GM21825 (cell line): ENCODE measurements around the gene KCNQ4.

Experiments
- ATAC-seq: cut with Tn5 transposase; IDR thresholded peaks from one replicate; pipeline ENCODE4 v1.9.1; 2021; ENCODE audit warnings: mild to moderate bottlenecking, moderate library complexity; ENCODE audit not compliant: unreplicated experiment

The KCNQ4 gene

DNA sequence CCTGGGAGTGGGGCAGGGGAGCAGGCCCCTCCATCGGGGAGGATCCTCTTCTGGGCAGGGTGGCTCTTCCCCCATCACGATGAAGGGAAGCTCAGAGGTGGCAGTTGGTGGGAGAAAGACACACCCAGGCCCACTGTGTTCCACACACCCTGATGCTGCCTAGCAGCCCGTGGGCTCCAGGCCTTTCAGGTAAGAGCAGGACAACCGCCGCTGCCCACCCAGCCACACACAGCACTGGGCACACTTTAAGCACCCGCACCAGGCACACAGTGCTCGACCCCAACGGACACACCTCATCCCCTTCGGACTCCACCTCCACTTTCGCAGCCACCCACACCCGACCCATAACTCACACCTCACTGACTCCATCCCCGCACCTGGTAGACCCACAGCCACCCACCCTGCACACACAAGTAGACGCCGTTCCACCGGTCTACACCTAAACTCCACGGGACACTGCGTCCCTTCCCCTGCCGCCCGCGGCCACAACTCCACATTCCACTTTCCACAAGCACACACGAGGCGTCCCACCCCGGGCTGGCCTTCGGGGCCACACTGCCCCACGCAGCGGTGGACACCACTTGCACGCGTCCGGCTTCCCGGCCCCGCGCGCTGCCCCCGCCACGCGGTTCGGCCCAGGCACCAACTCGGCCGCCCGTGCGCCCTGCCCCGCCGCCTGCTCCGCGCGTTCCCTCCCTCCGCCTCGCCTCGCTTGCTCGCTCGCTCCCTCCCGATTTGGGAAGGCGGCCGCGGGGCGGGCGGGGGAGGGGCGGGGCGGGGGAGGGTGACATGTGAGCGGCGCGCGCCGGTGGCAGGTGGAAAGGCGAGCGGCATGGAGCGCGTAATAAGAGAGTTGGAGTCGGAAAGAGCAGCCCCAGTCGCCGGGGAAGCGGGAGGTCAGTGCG lies at the start of gene KCNQ4:
Gene KCNQ4, plus strand, starts transcription at position 787 of the 905 bp plus-strand sequence. CDS start 307 bp downstream, outside the sequence.
- no peak for ATAC-seq

DNA sequence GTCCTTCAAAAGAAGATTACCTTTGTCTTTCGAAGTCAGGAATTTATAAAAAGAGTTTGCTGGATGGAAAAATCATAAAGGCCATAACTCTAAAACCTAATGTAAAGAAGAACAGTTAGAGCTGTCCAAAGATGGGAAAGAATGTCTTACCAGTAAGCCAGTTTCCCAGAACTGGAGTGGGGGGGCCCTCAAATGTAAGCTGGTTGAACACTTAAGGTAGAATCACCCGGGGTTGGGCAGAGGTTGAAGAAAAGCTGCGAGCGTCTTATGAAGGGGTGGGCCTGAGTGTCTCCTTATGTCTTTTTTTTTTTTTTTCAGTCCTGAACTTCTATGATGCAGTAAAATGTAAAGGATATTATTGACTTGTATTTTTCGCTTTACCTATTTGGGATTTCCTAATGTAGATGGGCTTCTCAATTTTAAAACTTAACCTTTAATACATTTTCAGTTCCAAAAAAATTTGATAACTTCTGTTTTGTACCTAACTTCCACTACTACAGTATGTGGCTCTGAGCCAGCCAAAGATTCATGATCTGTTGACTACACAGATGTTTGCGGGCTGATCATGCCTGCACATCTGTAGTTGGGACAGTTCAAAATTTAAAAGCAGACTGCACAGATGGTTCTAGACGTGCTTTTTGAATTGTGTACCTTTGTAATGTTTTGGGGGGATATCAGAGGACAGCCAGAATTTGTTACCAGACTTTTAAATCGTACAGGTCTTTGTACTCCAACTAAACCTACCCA lies 48.5 kb upstream of the KCNQ4 start:
- no peak for ATAC-seq

DNA sequence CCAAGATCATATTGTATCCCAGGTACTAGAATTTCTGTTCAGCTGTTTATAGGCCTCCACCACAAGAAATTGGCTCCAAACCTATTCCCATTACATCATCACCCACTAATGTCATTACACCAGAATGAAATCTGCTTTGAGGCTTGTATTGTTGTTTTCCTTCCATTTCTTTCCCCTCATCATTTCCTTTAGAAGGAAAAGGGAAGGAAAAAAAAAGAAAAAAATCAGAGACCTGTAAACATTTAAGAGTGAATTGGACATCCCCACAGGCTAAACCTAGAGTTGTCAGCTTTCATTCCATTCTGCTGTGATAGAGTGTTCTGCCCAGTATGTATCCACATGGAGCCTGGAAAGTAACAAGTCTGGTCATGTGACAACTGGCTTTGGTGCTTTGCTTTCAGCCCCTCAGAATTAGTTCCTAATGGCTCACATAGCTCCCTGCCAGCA lies 47.5 kb upstream of the KCNQ4 start:
- no peak for ATAC-seq

DNA sequence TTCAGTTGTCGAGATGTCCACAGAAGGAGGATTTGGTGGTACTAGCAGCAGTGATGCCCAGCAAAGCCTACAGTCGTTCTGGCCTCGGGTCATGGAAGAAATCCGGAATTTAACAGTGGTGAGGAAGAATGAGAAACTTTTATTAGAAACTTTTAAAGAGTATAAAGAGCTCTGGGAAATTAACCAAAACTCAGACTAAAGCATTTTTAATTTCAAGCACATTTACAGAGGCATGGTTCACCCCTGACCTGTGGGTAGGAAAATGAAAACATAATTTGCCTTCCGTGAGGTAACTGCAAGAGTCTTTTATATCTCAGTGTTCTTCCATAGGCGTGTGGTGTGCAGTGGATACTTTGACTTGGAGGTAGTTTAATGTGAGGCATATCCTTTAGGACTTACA lies 44.8 kb upstream of the KCNQ4 start:
- no peak for ATAC-seq

DNA sequence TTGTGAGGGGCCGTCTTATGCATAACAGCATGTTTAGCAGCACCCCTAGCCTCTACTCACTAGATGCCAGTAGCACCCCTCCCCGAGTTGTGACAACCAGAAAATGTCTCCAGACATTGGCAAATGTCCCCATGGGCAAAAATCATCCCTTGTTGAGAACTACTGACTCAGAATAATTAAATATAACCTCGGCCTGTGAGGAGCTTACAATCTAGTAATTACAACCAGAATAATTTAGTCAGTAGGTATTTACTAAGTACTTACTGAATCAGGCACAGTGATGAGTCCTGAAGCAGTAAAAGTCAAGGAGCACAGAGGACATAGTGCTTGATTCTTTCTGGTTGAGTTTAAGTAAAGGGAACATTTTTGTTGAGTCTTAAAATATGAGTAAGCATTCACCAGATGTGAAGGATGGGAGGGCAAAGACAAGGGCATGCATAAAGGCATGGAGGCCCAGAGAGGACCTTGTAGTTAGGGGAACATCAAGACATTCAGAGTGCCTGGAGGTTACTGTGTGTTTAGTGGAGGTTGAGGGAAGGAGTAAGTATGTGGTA lies 44.1 kb upstream of the KCNQ4 start:
- no peak for ATAC-seq

DNA sequence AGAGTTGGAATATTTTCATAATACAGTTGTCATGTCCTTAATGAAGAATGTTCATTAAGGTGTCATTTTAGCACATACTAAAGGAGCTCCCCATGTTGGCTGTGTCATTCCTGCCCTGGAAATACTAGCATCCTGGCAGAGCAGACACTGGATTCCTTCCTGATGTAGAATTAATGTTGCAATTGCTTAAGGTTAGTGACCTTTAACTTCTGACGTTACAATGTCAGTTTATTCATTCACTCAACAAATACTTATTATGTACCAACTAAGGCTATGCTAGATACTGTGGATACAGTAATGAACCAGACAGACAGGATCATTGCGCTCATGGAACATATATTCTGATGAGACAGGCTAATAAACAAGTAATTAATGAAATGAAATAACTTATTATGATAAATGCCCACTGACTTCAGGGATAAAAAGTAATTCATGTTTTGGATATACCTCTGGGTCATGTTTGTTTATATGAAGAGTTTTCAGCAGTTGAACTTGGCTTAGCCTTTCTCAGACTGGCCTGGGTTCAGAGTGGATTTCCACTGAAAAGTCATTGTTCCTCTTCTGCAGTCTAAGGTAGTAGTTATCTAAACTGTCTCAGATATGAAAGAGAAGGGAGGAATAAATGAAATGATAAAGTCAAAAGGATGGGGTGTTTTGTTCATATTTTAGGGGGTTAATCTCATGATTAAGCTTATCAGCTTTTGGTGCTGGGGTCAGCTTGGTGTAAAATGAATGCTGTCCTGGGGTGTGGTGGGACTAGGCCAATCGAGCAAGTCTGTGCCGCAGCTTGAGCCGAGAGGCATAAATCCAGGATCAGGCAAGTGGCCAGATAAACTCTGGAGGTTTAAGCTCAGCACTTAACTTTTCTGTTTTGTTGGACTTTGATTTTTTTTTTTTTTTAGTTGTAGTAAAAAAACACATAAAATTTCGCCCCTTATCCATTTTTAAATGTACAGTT lies 43.3 kb upstream of the KCNQ4 start:
- ATAC-seq: no peak

DNA sequence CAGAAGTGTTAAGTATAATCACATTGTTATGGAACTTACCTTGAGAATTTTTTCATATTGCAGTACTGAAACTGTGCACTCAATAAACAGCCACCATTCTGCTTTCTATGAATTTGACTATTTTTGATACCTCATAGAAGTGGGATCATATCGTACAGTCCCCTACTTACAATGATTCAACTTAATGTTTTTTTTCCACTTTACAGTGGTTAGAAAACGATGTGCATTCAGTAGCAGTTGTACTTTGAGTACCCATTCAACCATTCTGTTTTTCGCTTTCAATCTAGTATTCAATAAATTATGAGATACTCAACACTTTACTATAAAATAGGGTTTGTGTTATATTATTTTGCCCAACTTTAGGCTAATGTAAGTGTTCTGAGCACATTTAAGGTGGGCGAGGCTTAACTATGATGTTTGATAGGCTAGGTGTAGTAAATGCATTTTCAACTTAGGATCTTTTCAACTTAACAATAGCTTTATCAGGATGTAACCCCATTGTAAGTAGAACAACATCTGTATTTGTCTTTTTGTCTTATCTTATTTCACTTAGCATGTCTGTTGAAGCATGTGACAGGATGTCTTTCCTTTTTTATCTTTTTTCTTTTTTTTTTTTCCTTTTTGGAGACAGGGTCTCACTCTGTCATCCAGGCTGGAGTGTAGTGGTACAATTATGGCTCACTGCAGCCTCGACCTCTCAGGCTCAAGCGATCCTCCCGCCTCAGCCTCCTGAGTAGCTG lies 42.4 kb upstream of the KCNQ4 start:
- no peak for ATAC-seq

DNA sequence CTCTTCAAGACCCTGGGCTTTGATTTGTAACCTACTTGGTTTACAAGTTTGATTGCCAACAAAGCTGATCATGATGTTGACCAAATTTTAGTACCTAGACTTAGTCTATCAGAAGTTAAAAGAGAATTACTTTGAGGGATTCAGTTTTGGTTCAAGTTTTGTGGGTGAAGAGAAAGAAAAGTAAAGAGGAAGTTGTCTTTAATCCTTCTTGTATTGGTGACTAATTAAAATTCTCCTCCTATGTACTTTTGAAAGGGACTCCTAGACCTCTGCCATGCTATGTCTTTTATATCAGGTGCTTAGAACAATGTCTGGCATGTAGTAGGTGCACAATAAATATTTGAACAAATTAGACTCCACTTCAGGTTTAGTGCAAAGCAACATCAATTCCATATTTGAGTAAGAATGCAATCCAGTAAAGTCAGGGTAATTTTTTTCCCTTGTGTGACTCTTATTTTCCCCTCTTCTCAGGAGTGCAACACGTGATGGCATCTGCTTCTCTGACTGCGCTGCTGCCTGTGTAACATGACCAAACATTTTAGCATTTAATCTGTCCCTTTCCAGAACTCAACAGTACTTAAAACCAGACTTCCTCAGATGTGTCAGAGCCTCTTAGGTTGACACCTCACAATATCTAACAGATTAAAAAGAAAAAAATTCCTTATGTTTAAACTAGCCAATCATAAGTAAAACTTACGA lies 41.1 kb upstream of the KCNQ4 start:
- ATAC-seq: no peak

DNA sequence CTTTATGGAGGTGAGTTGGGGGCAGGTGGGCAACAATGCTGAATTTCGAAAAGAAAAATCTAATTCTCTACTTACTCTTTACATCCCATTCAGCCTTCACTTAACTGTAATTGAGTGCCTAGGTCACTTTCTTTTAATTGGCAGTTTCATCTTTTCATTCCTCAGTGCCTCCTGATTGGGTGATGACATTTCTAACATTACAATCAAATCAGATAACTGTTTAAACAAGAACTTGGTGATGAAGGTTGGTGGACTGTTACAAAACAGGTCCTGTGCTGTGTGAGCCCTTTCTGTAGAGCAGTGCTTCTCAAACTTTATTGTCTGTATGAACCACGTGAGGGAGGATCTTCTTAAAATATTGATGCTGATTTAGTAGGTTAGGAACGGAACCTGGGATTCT lies 40.1 kb upstream of the KCNQ4 start:
- no peak for ATAC-seq

DNA sequence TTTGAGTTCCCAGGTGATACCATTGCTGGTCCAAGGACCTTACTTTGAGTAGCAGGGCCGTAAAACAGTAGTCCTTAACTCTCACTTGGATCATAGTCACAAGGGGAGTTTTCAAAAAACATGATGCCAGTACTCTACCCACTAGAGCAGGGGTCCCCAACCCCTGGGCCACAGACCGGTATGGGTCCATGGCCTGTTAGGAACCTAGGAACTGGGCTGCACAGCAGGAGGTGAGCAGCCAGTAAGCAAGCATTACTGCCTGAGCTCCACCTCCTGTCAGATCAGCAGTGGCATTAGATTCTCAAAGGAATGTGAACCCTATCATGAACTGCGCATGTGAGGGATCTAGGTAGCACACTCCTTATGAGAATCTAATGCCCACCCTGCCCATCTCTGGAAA lies 39.7 kb upstream of the KCNQ4 start:
- ATAC-seq: no peak

DNA sequence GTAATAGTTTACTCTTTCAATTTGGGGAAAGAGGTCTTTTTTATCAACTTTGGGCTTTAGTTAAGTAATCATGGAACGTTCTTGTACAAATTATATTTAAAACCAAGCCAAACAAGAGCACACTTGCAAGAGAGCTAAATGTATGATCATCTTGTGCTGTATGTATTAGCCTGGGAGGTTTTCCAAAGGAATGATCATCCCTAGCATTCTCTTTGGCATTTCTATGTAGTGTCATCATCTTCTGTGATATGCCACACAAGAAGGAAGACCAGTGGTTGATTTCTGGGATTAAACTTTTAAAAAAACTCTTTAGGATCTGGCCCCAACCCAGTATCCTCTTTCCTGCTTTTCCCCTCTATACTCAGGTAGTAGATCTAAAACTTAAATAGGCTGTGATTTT lies 38.4 kb upstream of the KCNQ4 start:
- ATAC-seq: no peak

DNA sequence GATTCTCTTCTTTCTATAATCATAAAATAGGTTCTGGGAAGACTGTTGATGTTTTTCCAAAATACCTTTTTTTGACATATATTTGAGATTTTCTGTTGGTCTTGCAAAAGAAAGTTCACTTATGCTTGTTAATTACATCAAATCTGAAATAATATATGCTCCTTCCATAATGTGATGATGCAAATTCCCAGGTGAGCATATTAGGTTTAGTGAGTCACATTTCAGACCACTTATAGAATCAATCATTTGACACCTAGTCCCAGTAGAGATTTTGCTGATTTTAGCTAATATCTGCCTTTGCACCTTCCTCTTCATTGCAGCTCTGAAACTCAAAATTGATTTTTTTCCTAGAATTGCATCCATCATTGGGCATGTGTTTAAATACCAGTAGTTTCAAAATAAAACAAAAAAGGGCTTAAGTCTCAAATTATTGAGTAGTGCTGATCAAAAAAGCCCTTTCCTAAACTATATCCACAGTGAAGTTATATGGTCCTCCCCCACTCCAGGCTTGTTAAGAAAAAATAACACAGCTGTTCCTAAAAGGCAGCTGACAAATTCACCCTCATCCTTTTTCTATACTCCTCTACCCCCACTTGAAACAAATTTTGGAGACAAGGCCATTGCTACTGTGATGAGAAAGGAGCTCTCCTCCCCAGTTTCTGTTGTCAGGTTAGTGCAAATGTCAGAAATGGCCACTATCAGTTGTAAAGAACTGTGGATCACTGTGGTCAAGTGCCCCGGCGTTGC lies 37.1 kb upstream of the KCNQ4 start:
- ATAC-seq: no peak

DNA sequence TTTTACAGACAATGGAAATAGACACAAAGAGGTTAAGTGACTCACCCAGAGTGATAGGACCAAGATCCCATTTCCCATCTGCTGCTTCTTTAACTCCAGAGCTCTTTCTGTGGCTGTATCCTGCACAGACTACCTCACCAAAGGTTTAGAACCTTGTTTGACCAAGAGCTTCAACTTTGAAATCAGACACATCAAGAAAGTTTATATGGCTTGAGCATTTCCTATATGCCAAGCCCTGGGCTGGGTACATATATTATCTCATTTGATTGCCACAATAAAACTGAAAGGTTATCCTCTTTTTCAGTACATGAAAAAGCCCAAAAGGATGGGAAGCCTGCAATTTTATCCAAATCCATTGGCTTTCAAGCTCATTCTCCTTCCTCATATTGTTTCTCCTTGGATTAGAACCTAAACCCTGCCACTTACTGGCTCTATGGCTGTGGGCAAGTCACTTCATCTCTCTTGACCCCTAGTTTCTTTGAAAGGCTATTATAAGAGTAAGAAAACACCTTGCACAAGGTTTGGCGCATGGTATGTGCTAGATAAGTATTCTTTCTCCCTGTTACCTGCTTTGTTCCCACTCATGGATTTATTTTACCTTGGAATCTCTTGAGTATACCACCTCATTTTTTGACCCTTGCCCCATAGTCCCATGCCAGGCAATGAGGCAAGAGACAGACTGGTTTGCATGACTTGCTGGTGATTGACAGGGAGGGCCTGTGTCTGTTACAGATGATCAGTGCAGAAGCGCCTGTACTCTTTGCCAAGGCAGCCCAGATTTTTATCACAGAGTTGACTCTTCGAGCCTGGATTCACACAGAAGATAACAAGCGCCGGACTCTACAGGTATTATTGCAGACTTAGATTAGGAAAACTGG lies 34.5 kb upstream of the KCNQ4 start:
- ATAC-seq: no peak

DNA sequence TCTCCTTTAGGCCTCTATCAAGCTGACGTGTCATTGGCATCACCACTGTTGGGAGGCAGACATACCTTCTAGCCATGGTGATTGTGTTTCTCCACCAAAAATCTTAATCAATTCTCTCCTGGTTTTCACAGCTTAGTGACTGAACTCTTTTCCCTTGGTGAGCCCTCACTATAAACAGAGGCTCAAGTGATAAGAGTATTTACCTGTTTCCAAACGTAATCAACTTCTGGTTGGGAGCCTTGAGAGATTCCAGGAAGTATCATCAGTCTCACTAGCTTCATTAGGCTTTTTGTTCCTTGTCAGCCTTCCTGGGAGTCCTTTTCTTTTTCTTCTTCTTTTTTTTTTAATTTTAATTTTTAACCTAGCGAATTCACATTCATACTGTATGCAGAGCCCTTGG lies 33.8 kb upstream of the KCNQ4 start:
- ATAC-seq: no peak

DNA sequence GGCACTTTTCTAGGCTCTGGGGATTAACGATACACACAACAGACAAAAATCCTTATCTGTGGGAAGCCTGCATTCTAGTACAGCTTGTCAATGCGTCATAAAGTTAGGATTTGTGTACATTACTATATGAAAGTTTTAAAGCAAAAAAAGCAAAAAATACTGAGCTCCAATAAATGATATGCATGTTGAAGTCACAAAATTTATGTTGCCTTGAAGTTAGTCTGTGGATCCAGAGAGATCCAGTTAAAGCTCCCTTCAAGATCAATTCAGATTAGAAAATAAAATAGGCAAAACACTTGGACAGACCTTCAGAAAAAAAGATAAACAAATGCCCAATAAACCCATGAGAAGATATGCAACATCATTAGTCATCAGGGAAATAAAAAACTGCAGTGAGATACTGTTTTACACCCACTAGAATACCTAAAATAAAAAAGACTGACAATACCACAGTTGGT lies 33.1 kb upstream of the KCNQ4 start:
- ATAC-seq: no peak

DNA sequence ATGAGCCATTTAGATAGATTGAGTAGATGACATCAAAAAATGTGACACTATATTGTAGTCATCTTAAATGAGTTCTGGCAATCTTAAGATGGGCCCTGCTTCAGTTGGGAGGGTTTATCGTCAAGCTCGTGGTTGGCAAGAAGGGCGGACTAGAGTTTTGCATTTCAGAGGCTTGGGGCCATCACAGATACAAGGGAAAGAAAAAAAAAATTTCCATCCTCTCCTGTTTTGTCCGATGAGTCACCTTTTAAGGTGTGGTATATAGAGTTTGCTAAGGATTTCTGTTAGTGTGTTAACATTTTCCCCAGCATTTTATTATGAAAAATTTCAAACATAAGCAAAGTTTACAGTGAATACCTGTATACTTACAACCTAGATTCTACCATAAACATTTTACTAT lies 31.8 kb upstream of the KCNQ4 start:
- ATAC-seq: no peak

DNA sequence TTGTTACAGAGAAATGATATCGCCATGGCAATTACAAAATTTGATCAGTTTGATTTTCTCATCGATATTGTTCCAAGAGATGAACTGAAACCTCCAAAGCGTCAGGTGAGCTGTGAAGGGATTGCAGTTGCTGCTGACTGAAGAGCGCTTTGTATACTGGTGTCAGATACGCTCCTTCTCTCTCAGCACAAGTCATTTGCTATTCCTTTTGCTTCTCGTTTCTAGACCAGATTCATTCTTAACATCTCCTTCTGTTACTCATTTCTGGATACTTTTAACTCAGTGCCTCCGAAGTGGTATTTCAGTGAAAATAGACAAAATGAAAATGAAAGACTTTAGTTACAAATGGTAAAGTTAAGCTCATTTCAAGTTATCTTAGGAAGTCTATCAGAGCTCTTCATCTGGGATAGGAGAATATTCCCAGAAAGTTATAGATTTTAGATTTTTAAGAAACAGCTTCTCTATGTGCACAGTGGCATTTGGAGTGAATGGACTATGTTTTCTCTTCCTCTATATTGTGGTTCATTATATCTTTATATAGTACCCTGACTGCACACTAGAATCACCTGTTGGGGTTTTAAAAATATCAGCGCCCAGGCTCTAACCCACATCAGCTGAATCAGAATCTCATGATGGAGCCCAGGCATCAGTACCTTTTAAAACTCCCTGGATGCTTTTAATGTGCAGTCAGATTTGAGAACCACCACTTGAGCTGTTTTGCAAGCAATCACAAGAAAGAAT lies 30.3 kb upstream of the KCNQ4 start:
- no peak for ATAC-seq
